NT2/D1 (cell line): Measurements from ENCODE around the gene PRPF6.

Experiments
- SUZ12 ChIP-seq: IDR thresholded peaks from 2 replicates; pipeline ENCODE4 v1.6.1; 2011; ENCODE audit not compliant: insufficient read length, insufficient read depth; ENCODE audit errors: extremely low read depth
- ZNF274 ChIP-seq: IDR thresholded peaks from 2 replicates; pipeline ENCODE4 v1.6.1; 2011; ENCODE audit warnings: mild to moderate bottlenecking, low read depth, low read length

DNA sequence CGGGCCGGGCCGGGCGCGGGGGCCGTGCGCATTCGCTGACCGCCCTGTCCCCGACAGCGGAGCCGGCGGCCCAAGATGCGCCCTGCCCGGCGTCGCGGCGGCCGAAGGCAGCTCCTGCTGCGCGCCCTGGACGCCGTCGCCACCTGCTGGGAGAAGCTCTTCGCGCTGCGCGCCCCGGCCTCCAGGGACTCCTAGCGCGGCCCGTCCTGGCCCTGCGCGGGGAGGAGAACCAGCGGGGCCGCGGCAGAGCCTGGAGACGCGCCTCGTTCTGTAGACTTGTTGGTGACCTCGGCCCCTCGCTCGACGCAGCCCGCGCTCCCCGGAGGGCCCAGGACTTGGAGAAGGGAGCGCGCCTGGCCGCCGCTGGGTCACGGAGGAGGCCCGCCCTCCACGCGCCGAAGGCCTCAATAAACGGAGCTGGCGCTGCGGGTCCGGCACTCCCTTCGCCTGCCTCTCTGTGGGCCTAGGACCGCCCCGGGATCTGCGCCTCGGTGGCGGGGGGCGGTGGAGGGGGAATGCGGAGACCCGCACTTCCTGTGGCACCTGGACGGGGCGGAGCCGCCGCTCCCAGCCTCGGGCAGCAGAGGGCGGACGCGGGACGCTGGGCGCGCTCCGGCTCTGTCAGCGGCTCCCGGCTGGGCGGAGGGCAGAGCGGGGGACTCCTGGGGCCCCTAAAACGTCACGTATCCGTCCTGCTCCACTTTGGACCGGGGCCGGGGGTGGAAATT, 57.8 kb downstream of the PRPF6 start:
- TF ChIP-seq SUZ12 (no peak), ZNF274 (no peak)
